ENCODE data around the gene CTDP1.

Gene CTDP1

GRCh38 chr18:79705272-79705671, 25.7 kb downstream of the CTDP1 start:
- H3K4me3 ChIP-seq (ENCODE audit: low read depth, low read length): no peak overlapping the region
- no peak for TF ChIP-seq CTCF (IDR thresholded peaks at IDR 0.05; ENCODE audit: low read depth, low read length)

- no peak for TF ChIP-seq CTCF (IDR thresholded peaks at IDR 0.05; ENCODE audit: low read depth, low read length)
- H3K4me3 ChIP-seq (ENCODE audit: low read depth, low read length): no peak overlapping the region
Observed at GRCh38 chr18:79706006-79706405, 26.4 kb downstream of the CTDP1 start.

GRCh38 chr18:79706658-79707057, 27.1 kb downstream of the CTDP1 start:
- H3K4me3 ChIP-seq (ENCODE audit: low read depth, low read length): no peak overlapping the region
- TF ChIP-seq CTCF (IDR thresholded peaks at IDR 0.05; ENCODE audit: low read depth, low read length): no peak

DNA sequence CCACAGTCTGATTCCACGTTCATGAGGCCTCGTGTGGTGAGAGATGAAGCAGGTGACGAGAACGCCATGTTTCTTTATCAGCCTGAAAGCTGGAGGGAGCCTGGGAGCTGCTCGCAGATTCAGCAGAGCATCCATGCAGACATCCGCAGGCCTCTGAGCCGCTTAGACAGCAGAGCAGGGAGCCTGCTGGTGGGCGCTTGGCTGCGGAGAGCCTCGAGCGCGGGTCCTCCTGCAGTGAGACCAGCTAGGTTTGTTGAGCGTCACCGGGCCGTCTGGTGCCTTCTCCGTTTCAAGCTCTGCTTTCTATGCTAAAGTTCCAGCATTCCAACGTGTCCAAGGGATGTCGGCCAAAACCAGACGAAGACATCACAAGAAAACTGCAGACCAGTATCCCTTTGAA, 27.6 kb downstream of the CTDP1 start:
- TF ChIP-seq CTCF (IDR thresholded peaks at IDR 0.05; ENCODE audit: low read depth, low read length): no peak
- H3K4me3 ChIP-seq (ENCODE audit: low read depth, low read length): no peak overlapping the region

GRCh38 chr18:79707671-79708070, 28.1 kb downstream of the CTDP1 start:
- no peak overlapping the region for H3K4me3 ChIP-seq (ENCODE audit: low read depth, low read length)
- TF ChIP-seq CTCF (IDR thresholded peaks at IDR 0.05; ENCODE audit: low read depth, low read length): no peak

DNA sequence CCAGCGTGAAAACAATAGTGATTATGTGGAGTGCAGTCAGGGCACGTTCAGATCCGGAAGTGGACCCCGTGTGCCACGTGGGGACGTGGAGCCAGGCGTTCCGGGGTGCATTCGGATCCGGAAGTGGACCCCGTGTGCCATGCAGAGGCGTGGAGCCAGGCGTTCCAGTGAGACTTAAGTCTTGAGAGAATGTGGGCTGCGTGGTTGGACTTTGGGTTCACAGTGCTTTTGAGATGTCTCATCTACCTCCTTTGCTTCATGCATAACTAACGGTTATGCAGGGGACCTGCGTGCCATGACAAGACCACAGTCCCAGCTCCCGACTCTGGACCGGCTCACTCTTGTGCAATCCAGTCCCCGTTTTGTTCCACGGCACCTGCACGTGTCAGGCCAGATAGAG, 28.8 kb downstream of the CTDP1 start:
- no peak for TF ChIP-seq CTCF (IDR thresholded peaks at IDR 0.05; ENCODE audit: low read depth, low read length)
- no peak overlapping the region for H3K4me3 ChIP-seq (ENCODE audit: low read depth, low read length)

DNA sequence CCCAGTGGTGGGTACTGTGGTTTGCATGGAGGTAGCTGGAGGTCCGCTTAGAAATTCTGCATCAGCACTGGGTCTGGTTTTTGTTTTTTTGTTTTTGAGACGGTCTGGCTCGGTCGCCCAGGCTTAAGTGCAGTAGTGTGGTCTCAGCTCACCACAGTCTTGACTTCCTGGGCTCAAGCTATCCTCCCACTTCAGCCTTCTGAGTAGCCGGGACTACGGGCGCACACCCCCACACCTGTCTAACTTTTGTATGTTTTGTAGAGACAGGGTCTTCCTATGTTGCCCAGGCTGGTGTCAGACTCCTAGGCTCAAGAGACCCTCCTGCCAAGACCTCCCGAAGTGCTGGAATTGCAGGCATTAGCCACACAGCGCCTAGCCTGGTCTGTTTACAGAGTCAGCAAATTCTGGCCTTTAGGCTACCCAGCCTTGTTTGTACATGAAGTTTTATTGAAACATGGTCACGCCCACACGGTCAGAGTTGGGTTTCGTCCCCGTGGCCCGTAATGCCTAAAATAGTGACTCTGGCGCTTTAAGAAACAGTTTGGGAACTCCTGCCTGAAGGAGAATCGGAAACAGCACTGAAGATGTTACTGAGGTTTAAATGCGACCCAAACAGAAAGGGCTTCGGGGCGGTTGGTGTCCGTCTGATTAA, 32.7 kb downstream of the CTDP1 start:
- no peak for TF ChIP-seq CTCF (IDR thresholded peaks at IDR 0.05; ENCODE audit: low read depth, low read length)
- H3K4me3 ChIP-seq (ENCODE audit: low read depth, low read length): no peak overlapping the region
